Rectal smooth muscle tissue (tissue), 1 donor: ENCODE measurements around the gene IFITM1.
"Not testable (repeated sequence)": the region's sequence is repeated elsewhere in the genome, so short reads cannot be mapped to it uniquely, and the experiment has no call there.

Experiments used
- H3K27ac ChIP-seq: one replicate; pipeline ENCODE4 v1.7.0; 2013; ENCODE audit warnings: low read depth, low read length, inconsistent platforms
- H3K27me3 ChIP-seq: one replicate; pipeline ENCODE4 v1.7.0; 2013; ENCODE audit warnings: low read length; ENCODE audit not compliant: control insufficient read depth, insufficient read depth
- H3K36me3 ChIP-seq: one replicate; pipeline ENCODE4 v1.7.0; 2013; ENCODE audit warnings: low read length; ENCODE audit not compliant: control insufficient read depth, insufficient read depth
- H3K4me1 ChIP-seq: one replicate; pipeline ENCODE4 v1.7.0; 2013; ENCODE audit warnings: low read length; ENCODE audit not compliant: control insufficient read depth, insufficient read depth
- H3K4me3 ChIP-seq: one replicate; pipeline ENCODE4 v1.7.0; 2013; ENCODE audit warnings: low read length
- H3K9ac ChIP-seq: one replicate; pipeline ENCODE4 v1.7.0; 2013; ENCODE audit warnings: low read length

Gene IFITM1

GRCh38 chr11:285021-285893, 28.6 kb upstream of the IFITM1 start:
- Histone ChIP-seq H3K9ac (no peak overlapping the region), H3K27me3 (peaks cover 45% of the 10 kb centered on the region), H3K36me3 (no peaks in the 10 kb centered on the region), H3K4me1 (no peaks in the 10 kb centered on the region), H3K4me3 (no peak overlapping the region), H3K27ac (no peak overlapping the region)

- peaks cover 40% of the 10 kb centered on the region for H3K27me3 ChIP-seq
Observed at GRCh38 chr11:285894-286220, 28.0 kb upstream of the IFITM1 start.

GRCh38 chr11:286977-287820, 26.6 kb upstream of the IFITM1 start:
- not testable (repeated sequence) for H3K4me1 ChIP-seq, H3K27ac ChIP-seq, H3K4me3 ChIP-seq, H3K36me3 ChIP-seq, H3K9ac ChIP-seq
- peaks cover 29% of the 10 kb centered on the region for H3K27me3 ChIP-seq

More at GRCh38 chr11:285894-286220, 28.0 kb upstream of the IFITM1 start:
- H3K4me3 ChIP-seq = no peak overlapping the region
- H3K9ac ChIP-seq = no peak overlapping the region
- no peaks in the 10 kb centered on the region for H3K36me3 ChIP-seq
- H3K4me1 ChIP-seq = no peaks in the 10 kb centered on the region
- no peak overlapping the region for H3K27ac ChIP-seq

GRCh38 chr11:287821-288477, 25.9 kb upstream of the IFITM1 start:
- Histone ChIP-seq H3K4me1 (no peaks in the 10 kb centered on the region), H3K27me3 (peaks cover 24% of the 10 kb centered on the region), H3K4me3 (peak overlapping the region; percentile 66), H3K27ac (no peak overlapping the region), H3K9ac (no peak overlapping the region), H3K36me3 (no peaks in the 10 kb centered on the region)

DNA sequence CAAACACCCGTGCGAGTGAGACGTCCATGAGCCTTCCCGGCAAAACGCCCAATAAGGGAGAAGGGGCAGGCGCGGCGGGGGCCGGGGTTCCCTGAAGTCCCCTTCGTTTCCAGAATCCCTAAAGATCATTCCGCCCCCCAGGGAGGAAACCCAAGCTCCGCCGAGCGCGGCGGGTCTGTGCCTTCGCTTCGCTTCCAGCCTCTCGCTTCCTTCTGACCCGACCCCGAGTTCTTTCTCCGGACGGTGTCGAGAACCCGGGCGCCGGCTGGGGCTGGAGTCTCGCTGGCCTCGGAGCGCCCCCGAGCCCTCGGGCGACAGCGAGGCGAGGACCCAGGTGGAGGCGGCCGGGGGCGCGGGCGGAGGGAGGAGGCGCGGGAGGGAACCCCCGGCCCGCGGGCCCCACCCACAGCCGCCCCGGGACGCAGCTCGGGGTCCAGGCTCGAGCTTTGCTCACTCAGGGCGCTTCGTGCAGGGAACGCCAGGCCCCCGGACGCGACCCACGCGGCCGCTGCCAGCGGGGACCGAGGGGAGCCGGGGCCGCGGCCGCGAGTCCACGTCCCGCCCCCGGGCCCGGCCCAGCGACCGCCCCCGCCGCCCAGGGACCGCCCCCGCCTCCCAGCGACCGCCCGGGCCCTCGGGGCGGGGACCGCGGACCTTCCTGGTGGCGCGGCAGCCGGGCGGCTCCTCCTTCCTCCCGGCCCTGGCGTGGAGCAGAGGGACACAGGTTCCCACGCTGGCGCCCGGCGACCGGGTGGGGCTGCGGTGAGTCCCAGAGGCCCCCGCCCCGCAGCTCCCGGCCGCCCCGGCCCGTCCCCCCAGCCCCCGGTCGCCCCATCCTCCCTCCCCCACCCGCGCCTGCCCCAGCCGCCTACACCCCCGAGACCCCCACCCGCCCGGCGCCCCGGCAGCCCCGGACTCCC, 25.1 kb upstream of the IFITM1 start, which contains the start of gene PGGHG:
Gene PGGHG (plus strand): TSS at position 649 of the 920 bp plus-strand sequence. CDS start 691 bp downstream, outside the sequence.
- Histone ChIP-seq H3K9ac (no peak within 1 kb of the TSS), H3K4me3 (peak within 1 kb of the TSS; percentile 66), H3K4me1 (no peaks in the 10 kb centered on the region), H3K36me3 (no peaks in the 10 kb centered on the region), H3K27me3 (peaks cover 24% of the 10 kb centered on the region), H3K27ac (no peak within 1 kb of the TSS)

DNA sequence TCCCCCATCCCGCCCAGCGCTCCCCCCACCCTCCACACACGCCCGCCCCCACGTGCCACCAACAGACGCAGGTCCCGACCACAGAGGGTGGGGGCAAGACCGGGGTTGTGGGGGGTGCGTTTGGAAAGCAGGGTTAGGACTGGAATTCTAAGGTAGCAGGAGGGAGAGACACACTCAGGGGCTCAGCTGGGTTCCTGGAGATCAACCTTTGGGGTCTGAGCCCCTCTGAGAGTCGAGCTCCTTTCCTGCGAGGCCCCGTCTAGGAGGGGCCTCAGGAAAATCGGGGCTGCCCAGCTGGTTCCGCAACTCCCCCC, 24.5 kb upstream of the IFITM1 start:
- no peaks in the 10 kb centered on the region for H3K4me1 ChIP-seq
- H3K27ac ChIP-seq = no peak overlapping the region
- peaks cover 19% of the 10 kb centered on the region for H3K27me3 ChIP-seq
- no peaks in the 10 kb centered on the region for H3K36me3 ChIP-seq
- H3K4me3 ChIP-seq = peak overlapping the region; percentile 41
- no peak overlapping the region for H3K9ac ChIP-seq

DNA sequence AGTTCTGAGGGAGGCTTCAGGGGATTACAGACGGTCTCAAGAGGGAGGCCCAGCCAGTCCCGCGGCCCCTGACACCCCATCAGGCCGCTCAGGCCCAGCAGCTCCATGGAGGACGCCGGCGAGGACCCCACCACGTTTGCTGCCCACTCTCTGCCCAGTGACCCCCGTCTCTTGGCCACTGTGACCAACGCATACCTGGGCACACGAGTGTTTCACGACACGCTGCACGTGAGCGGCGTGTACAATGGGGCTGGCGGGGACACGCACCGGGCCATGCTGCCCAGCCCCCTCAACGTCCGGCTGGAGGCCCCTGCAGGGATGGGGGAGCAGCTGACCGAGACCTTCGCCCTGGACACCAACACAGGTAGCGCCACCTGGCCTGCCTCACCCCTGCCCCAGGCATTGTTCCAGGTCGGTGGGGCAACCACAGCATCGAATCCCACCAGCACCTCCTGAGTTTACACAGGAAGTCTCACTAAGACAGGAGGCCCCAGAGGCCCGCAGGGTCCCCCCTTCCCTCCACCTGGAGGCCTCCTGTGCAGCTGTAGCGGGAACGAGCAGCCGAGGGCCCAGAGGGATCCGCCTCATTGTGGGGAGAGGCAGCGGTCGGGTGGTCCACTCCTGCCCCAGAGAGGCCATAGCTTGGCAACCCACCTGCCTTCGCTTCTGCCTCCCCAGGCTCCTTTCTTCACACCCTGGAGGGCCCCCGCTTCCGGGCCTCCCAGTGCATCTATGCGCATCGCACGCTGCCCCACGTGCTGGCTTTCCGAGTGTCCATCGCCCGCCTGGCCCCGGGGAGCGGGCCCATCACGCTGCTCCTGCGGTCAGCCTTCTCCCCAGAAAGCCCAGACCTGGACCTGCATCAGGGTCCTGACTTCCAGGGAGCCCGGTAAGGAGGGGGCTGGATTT, 23.9 kb upstream of the IFITM1 start:
- H3K4me1 ChIP-seq = no peaks in the 10 kb centered on the region
- H3K9ac ChIP-seq = no peak overlapping the region
- H3K27ac ChIP-seq = no peak overlapping the region
- peak overlapping the region; percentile 24 for H3K4me3 ChIP-seq
- H3K36me3 ChIP-seq = no peaks in the 10 kb centered on the region
- peaks cover 18% of the 10 kb centered on the region for H3K27me3 ChIP-seq

DNA sequence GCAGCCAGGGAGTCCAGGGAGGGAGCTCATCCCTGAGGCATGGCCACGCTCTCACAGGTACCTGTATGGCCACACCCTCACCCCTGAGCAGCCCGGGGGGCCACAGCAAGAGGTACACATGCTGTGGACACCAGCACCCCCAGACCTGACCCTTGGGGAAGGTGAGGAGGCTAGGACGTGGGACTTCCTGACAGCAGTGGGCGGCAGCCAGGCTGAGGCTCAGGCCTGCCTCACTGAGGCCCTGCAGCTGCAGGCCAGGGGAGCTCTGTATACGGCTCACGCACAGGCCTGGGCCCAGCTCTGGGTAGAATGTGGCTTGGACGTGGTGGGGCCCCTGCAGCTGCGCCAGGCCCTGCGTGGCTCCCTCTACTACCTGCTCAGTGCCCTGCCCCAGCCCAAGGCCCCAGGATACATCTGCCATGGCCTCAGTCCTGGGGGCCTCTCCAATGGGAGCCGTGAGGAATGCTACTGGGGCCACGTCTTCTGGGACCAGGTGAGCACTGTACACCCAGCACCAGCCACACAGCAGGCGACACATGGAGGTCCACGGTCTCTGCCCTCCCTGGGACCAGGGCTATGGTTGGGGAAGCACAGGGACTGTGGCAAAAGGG, 23.1 kb upstream of the IFITM1 start:
- H3K27ac ChIP-seq = no peak overlapping the region

DNA sequence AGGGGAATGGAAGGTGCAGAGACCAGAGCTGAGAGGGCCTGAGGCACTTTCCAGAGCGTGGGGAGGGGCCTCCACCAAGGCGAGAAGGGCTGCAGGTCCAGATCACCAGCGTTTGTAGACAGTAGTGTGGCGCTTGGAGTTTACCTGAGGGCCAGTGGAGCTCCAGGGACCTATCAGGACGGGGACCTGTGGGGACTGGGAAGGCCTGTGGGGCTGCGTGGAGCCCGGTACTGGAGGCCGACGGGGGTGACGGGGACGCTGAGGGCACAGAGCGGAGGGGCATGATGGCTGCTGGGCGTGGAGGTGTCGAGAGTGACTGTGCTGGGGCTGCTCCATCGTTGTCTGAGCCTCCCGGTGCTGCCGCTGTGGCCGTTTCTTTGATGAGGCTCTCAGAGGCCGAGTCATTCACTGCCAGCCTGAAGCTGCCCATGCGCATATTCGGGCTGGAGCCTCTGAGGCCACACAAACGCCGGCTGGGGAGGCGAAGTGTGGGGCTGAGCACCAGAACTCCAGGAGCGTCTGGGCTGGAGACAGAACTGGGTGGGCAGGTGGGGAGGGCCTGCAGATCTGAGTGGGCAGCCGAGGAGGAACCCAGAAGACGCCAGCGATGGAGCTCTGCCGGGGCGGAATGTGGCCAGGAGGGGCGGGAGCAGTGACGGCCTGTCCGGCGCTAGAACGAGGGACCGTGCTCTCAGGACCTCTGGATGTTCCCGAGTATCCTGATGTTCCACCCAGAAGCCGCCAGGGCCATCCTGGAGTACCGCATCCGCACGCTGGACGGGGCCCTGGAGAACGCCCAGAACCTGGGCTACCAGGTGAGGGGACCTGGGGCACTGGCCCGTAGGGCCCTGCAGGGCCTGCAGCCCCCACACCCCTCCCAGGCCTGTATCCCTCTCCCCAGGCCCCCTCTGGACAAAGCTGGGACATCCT, 22.3 kb upstream of the IFITM1 start:
- Histone ChIP-seq H3K4me1 (no peaks in the 10 kb centered on the region), H3K27ac (no peak overlapping the region)

More for the DNA sequence above, 23.1 kb upstream of the IFITM1 start:
- peaks cover 16% of the 10 kb centered on the region for H3K27me3 ChIP-seq
- no peak overlapping the region for H3K4me3 ChIP-seq
- no peak overlapping the region for H3K9ac ChIP-seq
- H3K4me1 ChIP-seq = no peaks in the 10 kb centered on the region
- H3K36me3 ChIP-seq = no peaks in the 10 kb centered on the region

More for the DNA sequence above, 22.3 kb upstream of the IFITM1 start:
- Histone ChIP-seq H3K9ac (no peak overlapping the region), H3K36me3 (no peaks in the 10 kb centered on the region), H3K27me3 (peaks cover 19% of the 10 kb centered on the region), H3K4me3 (no peak overlapping the region)
